HCT116 (cell line): ENCODE measurements around the gene DCTD. TPM values are rescaled to one million over a fixed set of nuclear protein-coding genes. Genes with fewer than 3 reads are reported as not detected.
A peak's percentile ranks its signal among the peaks of the same experiment; 100 is the strongest.

Experiments
- ATAC-seq: fragments of 200-7000 bp; cut with Tn5 transposase; 2 replicates; pipeline ENCODE4 v1.9.1; 2020; ENCODE audit warnings: mild to moderate bottlenecking, moderate library complexity
- BruUV-seq: library from RNA; stranded (reverse); fragments of 400-500 nt; replicated peaks from 2 replicates; lab custom pipeline; 2021; lab: Mats Ljungman, UMichigan
- CTCF ChIA-PET: fragments of 300-600 bp; sonication (Branson Sonifier 250); formaldehyde crosslinking; loops from one replicate; lab custom pipeline; 2021; ENCODE audit warnings: antibody characterized with exemption; lab: Charles Lee
- POLR2A ChIA-PET: fragments of 300-600, 350-600 bp; sonication (Branson Sonifier 250); formaldehyde crosslinking; loops from one replicate; lab custom pipeline; 2021; ENCODE audit warnings: antibody characterized with exemption; lab: Charles Lee
- RAD21 ChIA-PET, 2 experiments: fragments of 300-600 bp; sonication (Branson Sonifier 250); formaldehyde crosslinking; loops; one replicate each; lab custom pipeline; 2023; ENCODE audit warnings: low total read pairs in 2 of 2; ENCODE audit not compliant: uncharacterized antibody in 2 of 2, unreplicated experiment in 2 of 2, low non-redundant PET in 1 of 2; lab: Charles Lee
- DNase-seq: peaks from one replicate; pipeline ENCODE4 v3.0.0-alpha.2; 2010; ENCODE audit warnings: low read depth, low spot score
- H2AFZ ChIP-seq: fragments of 200-600 bp; shearing (Covaris generic), sonication (generic); 2 replicates; pipeline ENCODE4 v1.6.1; 2017; ENCODE audit warnings: low read depth, mixed run types, mixed read lengths, antibody characterized with exemption, low read length; ENCODE audit not compliant: poor library complexity, severe bottlenecking
- H3K27ac ChIP-seq: 2 replicates; pipeline ENCODE4 v1.5.1; 2012; ENCODE audit warnings: low read depth, low read length
- H3K27me3 ChIP-seq: fragments of 200-600 bp; sonication (generic); 2 replicates; pipeline ENCODE4 v1.6.1; 2016; ENCODE audit warnings: mixed run types, low read length, mixed read lengths; ENCODE audit not compliant: insufficient read depth
- H3K36me3 ChIP-seq, 2 experiments: fragments of 200-500 bp in 1 of 2; fragments of 200-600 bp in 1 of 2; sonication (Bioruptor generic) in 1 of 2; sonication (generic) in 1 of 2; 2 replicates each; pipeline versions ENCODE4 v1.5.1 to v1.6.1; 2014 to 2016; ENCODE audit warnings: low read length in 2 of 2, inconsistent platforms in 1 of 2, mixed read lengths in 1 of 2, mixed run types in 1 of 2; ENCODE audit not compliant: insufficient read depth in 2 of 2, control insufficient read depth in 1 of 2
- H3K4me1 ChIP-seq, 2 experiments: fragments of 200-600 bp in 1 of 2; sonication (generic) in 1 of 2; 2 replicates each; pipeline versions ENCODE4 v1.5.1 to v1.6.1; 2012 to 2017; ENCODE audit warnings: low read length in 2 of 2, inconsistent platforms in 1 of 2, mild to moderate bottlenecking in 1 of 2, mixed read lengths in 1 of 2, mixed run types in 1 of 2, moderate library complexity in 1 of 2; ENCODE audit not compliant: insufficient read depth in 2 of 2, control insufficient read depth in 1 of 2
- H3K4me2 ChIP-seq: fragments of 200-600 bp; sonication (generic); 2 replicates; pipeline ENCODE4 v1.6.1; 2017; ENCODE audit warnings: mixed run types, low read length, mixed read lengths
- H3K4me3 ChIP-seq, 2 experiments: fragments of 200-600 bp in 1 of 2; sonication (generic) in 1 of 2; replicated peaks in 1 of 2; 2 replicates each; pipeline ENCODE4 v1.5.1; 2011 to 2016; ENCODE audit warnings: low read length in 2 of 2, control low read depth in 1 of 2, low read depth in 1 of 2, mild to moderate bottlenecking in 1 of 2, mixed read lengths in 1 of 2, mixed run types in 1 of 2
- H3K79me2 ChIP-seq: fragments of 200-600 bp; sonication (generic); 2 replicates; pipeline ENCODE4 v1.6.1; 2017; ENCODE audit warnings: mild to moderate bottlenecking, mixed run types, low read length, moderate library complexity, mixed read lengths; ENCODE audit not compliant: insufficient read depth
- H3K9ac ChIP-seq: fragments of 200-600 bp; sonication (generic); 2 replicates; pipeline ENCODE4 v1.6.1; 2016; ENCODE audit warnings: low read length, mixed read lengths
- H3K9me2 ChIP-seq: fragments of 200-600 bp; sonication (generic), shearing (Covaris generic); 2 replicates; pipeline ENCODE4 v1.6.1; 2017; ENCODE audit warnings: mixed run types, mild to moderate bottlenecking, moderate library complexity; ENCODE audit not compliant: insufficient read depth
- H3K9me3 ChIP-seq, 2 experiments: fragments of 200-500 bp in 1 of 2; fragments of 200-600 bp in 1 of 2; sonication (Bioruptor generic) in 1 of 2; sonication (generic) in 1 of 2; 2 replicates each; pipeline ENCODE4 v1.6.1; 2014 to 2017; ENCODE audit warnings: low read length in 2 of 2, mixed read lengths in 2 of 2, inconsistent platforms in 1 of 2, low read depth in 1 of 2, mild to moderate bottlenecking in 1 of 2, mixed run types in 1 of 2, moderate library complexity in 1 of 2; ENCODE audit not compliant: control insufficient read depth in 1 of 2, insufficient read depth in 1 of 2
- H4K20me1 ChIP-seq: fragments of 200-600 bp; sonication (generic), shearing (Covaris generic); 2 replicates; pipeline ENCODE4 v1.6.1; 2017; ENCODE audit warnings: mixed run types, mild to moderate bottlenecking, moderate library complexity; ENCODE audit not compliant: insufficient read depth
- CBX3 ChIP-seq: IDR thresholded peaks from 2 replicates; pipeline ENCODE4 v1.6.1; 2012; ENCODE audit warnings: low read depth
- EGR1 ChIP-seq: IDR thresholded peaks from 2 replicates; pipeline ENCODE4 v1.6.1; 2012; ENCODE audit warnings: low read depth
- ELF1 ChIP-seq: IDR thresholded peaks from 2 replicates; pipeline ENCODE4 v1.6.1; 2012; ENCODE audit warnings: low read depth, borderline replicate concordance
- EZH2 ChIP-seq: fragments of 200-600 bp; sonication (generic); IDR thresholded peaks from 2 replicates; pipeline ENCODE4 v1.6.1; 2017; ENCODE audit warnings: antibody characterized with exemption, mixed run types
- JUND ChIP-seq: IDR thresholded peaks from 2 replicates; pipeline ENCODE4 v1.6.1; 2012
- MAX ChIP-seq: IDR thresholded peaks from 2 replicates; pipeline ENCODE4 v1.6.1; 2012
- POLR2A ChIP-seq: IDR thresholded peaks from 2 replicates; pipeline ENCODE4 v1.7.0; 2011; ENCODE audit warnings: borderline replicate concordance; ENCODE audit not compliant: insufficient read depth, insufficient read length; ENCODE audit errors: extremely low read depth
- POLR2AphosphoS5 ChIP-seq: IDR thresholded peaks from 2 replicates; pipeline ENCODE4 v1.6.1; 2011; ENCODE audit warnings: mild to moderate bottlenecking, low read depth, low read length, moderate library complexity
- RAD21 ChIP-seq: IDR thresholded peaks from 2 replicates; pipeline ENCODE4 v1.6.1; 2012; ENCODE audit warnings: low read depth, mild to moderate bottlenecking
- REST ChIP-seq: IDR thresholded peaks from 2 replicates; pipeline ENCODE4 v1.6.1; 2012; ENCODE audit warnings: low read depth
- SIN3A ChIP-seq: IDR thresholded peaks from 2 replicates; pipeline ENCODE4 v1.6.1; 2012; ENCODE audit warnings: low read depth
- TCF7L2 ChIP-seq: IDR thresholded peaks from 2 replicates; pipeline ENCODE4 v1.7.0; 2011; ENCODE audit warnings: borderline replicate concordance, inconsistent platforms; ENCODE audit not compliant: insufficient read depth, insufficient read length; ENCODE audit errors: extremely low read depth
- YY1 ChIP-seq: IDR thresholded peaks from 2 replicates; pipeline ENCODE4 v1.6.1; 2011; ENCODE audit warnings: low read length, low read depth, moderate library complexity, mild to moderate bottlenecking; ENCODE audit not compliant: insufficient replicate concordance; ENCODE audit errors: extremely low read depth
- ZBTB33 ChIP-seq: IDR thresholded peaks from 2 replicates; pipeline ENCODE4 v1.6.1; 2011; ENCODE audit warnings: mild to moderate bottlenecking, low read length, moderate library complexity; ENCODE audit not compliant: insufficient replicate concordance; ENCODE audit errors: extremely low read depth
- ZFX ChIP-seq: fragments of 450-650 bp; IDR thresholded peaks from 2 replicates; pipeline ENCODE4 v1.6.1; 2017
- intact Hi-C: fragments of 100-400 bp; cut with micrococcal nuclease; formaldehyde crosslinking; loops from 2 replicates; pipeline ENCODE4 v1.10.0; 2022
- total RNA-seq: library from RNA; stranded (reverse); gene quantifications from one replicate; pipeline ENCODE4 v1.2.1, GENCODE V29; 2021; ENCODE audit not compliant: unreplicated experiment

The DCTD gene
- total RNA-seq, 1 experiment from 2014 or later: 96.3 TPM

- DNase-seq (no peak), ATAC-seq (no peak)
- Histone ChIP-seq H3K4me3 (no peak overlapping the region), H3K4me2 (no peak overlapping the region), H3K9ac (no peak overlapping the region), H3K36me3 (peaks cover 25 to 64% of the 10 kb centered on the region in 2 experiments; a peak in 3 of 4 replicates), H3K4me1 (no peaks in the 10 kb centered on the region), H3K27me3 (no peaks in the 10 kb centered on the region), H3K9me3 (peaks cover 0 to 5% of the 10 kb centered on the region in 2 experiments; a peak in 2 of 4 replicates), H3K9me2 (no peaks in the 10 kb centered on the region), H3K27ac (no peak overlapping the region), H4K20me1 (no peaks in the 10 kb centered on the region), H2AFZ (no peak overlapping the region), H3K79me2 (peaks cover 4% of the 10 kb centered on the region; the same call in 1 of the 2 replicates)
- RAD21 ChIA-PET: no interaction called here
- BruUV-seq: TSS peak; percentile 14
- POLR2A ChIA-PET: no interaction called here
- intact Hi-C loops: no loop called here
- CTCF ChIA-PET: no interaction called here
- TF ChIP-seq POLR2A: no peak
- TF ChIP-seq EZH2: no peak
- TF ChIP-seq YY1: no peak
- TF ChIP-seq TCF7L2: no peak
- no peak for TF ChIP-seq CBX3
- TF ChIP-seq MAX: no peak
Measured at GRCh38 chr4:182890202-182890601, 27.0 kb downstream of the DCTD start.

- no peaks in the 10 kb centered on the region for H3K9me2 ChIP-seq
- no peak overlapping the region for H3K27ac ChIP-seq
- H3K27me3 ChIP-seq: no peaks in the 10 kb centered on the region
- no peak overlapping the region for H3K4me3 ChIP-seq
- H3K36me3 ChIP-seq: peaks cover 19 to 66% of the 10 kb centered on the region in 2 experiments; a peak in 3 of 4 replicates
- no peak overlapping the region for H3K9ac ChIP-seq
- DNase-seq (no peak), ATAC-seq (no peak)
- H4K20me1 ChIP-seq: no peaks in the 10 kb centered on the region
- ChIA-PET POLR2A (no interaction called here), CTCF (no interaction called here), RAD21 (no interaction called here)
- no peak overlapping the region for H2AFZ ChIP-seq
- no peak overlapping the region for H3K4me2 ChIP-seq
- H3K79me2 ChIP-seq: no peaks in the 10 kb centered on the region
- TSS peak; percentile 9 for BruUV-seq
- no peaks in the 10 kb centered on the region for H3K4me1 ChIP-seq
- no peak for TF ChIP-seq RAD21
- no peak for TF ChIP-seq SIN3A
- TF ChIP-seq ZBTB33: no peak
- no peak for TF ChIP-seq ZFX
- no peak for TF ChIP-seq TCF7L2
- TF ChIP-seq CBX3: no peak
- TF ChIP-seq ELF1: no peak
- no peak for TF ChIP-seq MAX
- TF ChIP-seq JUND: no peak
- no peak for TF ChIP-seq POLR2AphosphoS5
- no peak for TF ChIP-seq REST
- no peak for TF ChIP-seq YY1
- no peak for TF ChIP-seq EGR1
- peaks cover 7 to 10% of the 10 kb centered on the region in 2 experiments; a peak in 2 of 4 replicates for H3K9me3 ChIP-seq
- intact Hi-C loops: no loop called here
Measured at GRCh38 chr4:182888891-182889290, 28.3 kb downstream of the DCTD start.
